22Rv1 (cell line): Measurements from ENCODE around the gene TSSK6.

Experiments
- H3K27ac ChIP-seq: fragments of 450-650 bp; 2 replicates; pipeline ENCODE4 v1.5.1; 2017
- ZFX ChIP-seq: fragments of 450-650 bp; IDR thresholded peaks from 2 replicates; pipeline ENCODE4 v1.6.1; 2017; ENCODE audit warnings: antibody characterized with exemption, borderline replicate concordance
- TF ChIP-seq, protein P1 (sequence below): fragments of 450-650 bp; IDR thresholded peaks from 2 replicates; pipeline ENCODE4 v1.5.1; 2017; ENCODE audit warnings: mild to moderate bottlenecking

The TSSK6 gene

DNA sequence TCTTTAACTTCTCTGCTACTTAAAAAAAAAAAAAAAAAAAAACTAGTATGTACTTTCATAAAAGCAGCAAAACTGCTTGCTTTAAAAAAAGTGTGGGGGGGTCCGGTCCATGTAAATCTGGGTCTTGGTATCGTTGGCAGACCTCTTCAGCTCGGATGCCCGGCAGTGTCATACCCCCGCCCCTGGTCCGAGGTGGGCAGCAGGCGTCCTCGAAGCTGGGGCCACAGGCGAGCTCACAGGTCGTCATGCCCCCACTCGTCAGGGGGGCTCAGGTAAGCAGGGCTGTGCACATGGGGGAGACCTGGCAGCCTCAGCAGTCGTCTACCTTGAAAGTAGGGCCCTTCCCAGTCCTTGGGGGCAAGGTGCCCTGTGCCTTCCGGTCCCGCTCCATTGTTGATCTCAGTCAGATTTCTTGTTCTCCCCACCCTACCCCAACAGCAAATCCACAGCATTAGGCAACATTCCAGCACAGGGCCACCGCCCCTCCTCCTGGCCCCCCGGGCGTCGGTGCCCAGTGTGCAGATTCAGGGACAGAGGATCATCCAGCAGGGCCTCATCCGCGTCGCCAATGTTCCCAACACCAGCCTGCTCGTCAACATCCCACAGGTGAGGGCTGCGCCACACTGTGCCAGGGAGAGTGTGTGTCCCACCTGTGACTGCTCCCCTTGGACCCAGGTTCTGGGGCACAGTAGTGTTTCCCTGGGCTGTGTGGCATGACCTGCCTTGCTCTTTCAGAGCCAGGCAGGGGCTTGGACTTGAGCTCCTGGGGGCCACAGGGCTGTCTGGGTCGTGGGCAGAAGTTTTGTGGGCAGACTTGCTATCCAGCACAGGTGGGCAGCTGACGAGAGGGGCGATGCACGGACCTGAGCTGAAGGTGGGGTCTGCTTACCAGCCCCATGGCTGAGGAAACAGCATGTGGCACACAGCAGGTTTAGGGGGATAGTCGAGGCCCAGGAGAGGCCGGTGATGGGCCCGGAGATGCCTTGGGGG lies 19.4 kb downstream of the TSSK6 start:
- TF ChIP-seq, protein P1, sequence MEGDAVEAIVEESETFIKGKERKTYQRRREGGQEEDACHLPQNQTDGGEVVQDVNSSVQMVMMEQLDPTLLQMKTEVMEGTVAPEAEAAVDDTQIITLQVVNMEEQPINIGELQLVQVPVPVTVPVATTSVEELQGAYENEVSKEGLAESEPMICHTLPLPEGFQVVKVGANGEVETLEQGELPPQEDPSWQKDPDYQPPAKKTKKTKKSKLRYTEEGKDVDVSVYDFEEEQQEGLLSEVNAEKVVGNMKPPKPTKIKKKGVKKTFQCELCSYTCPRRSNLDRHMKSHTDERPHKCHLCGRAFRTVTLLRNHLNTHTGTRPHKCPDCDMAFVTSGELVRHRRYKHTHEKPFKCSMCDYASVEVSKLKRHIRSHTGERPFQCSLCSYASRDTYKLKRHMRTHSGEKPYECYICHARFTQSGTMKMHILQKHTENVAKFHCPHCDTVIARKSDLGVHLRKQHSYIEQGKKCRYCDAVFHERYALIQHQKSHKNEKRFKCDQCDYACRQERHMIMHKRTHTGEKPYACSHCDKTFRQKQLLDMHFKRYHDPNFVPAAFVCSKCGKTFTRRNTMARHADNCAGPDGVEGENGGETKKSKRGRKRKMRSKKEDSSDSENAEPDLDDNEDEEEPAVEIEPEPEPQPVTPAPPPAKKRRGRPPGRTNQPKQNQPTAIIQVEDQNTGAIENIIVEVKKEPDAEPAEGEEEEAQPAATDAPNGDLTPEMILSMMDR, result no peak
- TF ChIP-seq ZFX, result no peak
- no peak overlapping the region for H3K27ac ChIP-seq

DNA sequence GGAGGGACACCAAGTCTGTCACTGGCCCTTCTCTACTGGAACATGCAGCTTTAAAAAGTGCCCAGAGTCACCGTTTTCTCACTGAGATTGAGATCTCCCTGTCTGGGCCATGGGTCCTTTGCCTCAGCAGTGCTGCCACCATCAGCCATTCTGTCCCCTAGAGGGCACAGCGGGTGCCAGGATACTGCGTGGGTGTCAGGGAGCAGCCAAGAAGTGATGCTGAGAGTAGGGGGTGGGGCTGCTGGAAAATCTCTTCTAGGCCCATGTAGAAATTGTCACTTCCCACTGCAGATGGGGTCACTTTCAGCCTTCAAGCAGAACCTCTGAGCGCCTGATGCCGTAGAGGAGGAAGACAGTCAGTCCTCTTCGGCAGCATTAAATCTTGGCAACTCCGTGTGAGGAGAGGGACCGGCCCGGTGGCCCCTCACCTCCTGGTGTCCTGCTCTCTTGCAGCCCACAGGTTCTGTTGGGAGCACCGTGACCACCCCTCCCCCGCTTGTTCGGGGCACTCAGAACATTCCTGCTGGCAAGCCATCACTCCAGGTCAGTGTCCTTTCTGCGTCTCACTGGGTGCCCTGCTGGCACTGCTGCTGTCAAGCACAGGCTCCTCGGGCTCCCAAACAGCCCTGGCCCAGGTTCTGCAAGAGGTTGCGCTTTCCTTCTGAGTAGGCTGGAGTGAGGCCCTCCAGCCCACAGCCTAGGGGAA lies 21.4 kb downstream of the TSSK6 start:
- TF ChIP-seq ZFX, result no peak
- TF ChIP-seq, protein P1, result no peak
- no peak overlapping the region for H3K27ac ChIP-seq

DNA sequence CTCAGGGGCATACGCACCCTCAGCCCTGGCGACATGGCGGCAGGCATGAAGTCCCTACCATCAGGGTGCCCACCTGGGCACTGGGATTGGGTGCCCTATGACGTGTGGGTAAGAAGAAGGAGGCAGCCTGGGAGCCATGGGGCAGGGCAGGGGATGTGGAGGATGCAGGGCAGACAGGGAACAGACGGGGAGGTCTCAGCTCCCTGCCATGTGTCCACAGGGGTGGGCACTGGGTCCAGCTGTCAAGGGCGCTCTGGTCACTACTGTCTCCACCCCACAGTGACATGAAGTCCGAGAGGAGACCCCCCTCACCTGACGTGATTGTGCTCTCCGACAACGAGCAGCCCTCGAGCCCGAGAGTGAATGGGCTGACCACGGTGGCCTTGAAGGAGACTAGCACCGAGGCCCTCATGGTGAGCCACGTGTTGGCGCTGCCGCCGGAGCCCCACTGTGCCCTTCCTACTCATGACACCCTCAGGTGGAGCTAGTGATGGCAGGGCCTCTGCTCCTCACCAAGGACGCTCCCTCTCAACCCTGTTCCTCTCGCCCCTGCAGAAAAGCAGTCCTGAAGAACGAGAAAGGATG lies 23.2 kb downstream of the TSSK6 start:
- TF ChIP-seq, protein P1, result no peak
- TF ChIP-seq ZFX, result no peak
- H3K27ac ChIP-seq, result no peak overlapping the region

DNA sequence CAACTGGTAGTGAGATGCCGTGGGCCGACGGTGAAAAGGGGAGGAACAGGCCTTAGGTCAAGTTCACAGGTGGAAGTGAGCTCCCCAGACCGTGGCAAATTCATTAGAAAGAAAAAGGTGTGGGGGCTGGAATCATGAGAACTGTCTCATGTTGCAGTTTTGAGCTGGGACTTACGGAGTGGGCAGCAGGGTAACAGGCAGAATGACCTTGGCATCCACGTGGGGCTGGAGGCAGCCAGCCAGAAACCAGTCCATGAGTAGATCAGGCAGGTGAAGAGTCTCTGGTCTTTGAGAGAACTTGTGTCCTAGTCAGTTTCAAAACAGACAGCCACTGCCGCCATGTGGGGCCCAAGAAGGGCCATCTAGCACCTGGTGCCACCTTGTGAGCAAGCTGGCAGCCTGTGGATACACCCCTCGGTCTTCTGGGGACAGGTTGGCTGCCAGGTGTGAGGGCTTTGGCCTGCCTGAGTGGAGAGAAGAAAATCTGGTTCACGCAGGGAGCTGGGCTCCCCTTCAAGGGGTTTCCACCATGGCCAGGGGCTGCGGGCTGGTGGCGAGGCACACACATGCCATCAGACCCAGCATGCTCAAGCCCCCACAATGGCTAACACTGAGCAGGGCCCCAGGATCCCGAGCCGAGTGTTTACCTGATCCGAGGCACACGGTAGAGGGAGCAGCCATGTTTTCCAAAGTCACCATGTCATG lies 23.9 kb downstream of the TSSK6 start:
- TF ChIP-seq, protein P1, result no peak
- TF ChIP-seq ZFX, result no peak
- no peak overlapping the region for H3K27ac ChIP-seq

DNA sequence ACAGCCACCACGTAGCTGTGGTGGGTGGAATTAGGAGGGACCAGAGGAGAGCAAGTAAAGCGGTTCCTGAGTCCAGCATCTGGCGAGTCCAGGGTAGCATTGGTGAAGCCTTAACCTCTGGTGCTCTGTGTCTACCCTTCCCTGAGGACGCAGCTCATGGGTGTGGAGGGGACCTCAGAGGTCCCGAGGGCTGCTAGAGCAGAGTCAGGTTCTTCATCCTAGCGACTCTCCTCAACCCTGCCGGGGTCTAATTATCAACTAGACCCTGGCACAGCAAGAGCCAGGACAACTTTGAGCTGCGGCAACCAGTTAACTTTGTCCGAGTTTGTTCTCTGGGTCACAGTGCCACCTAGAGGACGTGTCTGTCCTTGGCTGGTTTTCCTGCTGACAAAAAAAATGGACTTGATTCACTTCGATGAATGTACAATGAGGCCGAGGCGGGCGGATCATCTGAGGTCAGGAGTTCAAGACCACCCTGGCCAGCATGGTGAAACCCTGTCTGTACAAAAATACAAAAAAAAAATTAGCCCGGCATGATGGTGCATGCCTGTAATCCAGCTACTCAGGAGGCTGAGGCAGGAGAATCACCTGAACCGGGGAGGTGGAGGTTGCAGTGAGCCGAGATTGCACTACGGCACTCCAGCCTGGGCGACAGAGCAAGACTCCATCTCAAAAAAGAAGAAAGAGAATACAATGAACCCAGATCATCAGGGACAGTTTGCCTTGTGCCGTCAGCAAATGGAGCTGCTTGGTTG lies 25.0 kb downstream of the TSSK6 start:
- H3K27ac ChIP-seq, result peak overlapping the region; percentile 95
- TF ChIP-seq ZFX, result no peak
- TF ChIP-seq, protein P1, result peak; percentile 85

DNA sequence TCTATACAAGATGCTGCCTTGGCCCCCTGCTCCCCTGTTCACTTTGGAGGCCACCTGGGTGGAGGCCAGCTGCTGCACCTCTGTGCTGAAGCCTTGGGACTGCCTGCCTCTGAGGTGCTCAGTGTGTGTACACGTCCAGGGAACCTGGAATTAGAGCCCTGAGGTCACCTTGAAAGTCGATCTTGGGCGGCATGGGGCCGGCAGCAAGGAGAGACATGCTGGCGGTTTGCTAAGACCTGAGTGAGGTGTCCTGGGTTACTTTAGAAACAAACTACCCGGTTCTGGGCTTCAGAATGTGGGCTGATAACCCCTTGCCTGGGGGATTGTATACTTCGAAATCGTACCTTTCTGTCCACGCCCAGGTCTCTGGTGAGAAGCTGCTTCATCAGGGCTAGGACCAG lies 25.5 kb downstream of the TSSK6 start:
- H3K27ac ChIP-seq, result peak overlapping the region; percentile 95
- TF ChIP-seq, protein P1, result no peak
- TF ChIP-seq ZFX, result no peak
